ENCODE results near the gene DLGAP1.

DNA sequence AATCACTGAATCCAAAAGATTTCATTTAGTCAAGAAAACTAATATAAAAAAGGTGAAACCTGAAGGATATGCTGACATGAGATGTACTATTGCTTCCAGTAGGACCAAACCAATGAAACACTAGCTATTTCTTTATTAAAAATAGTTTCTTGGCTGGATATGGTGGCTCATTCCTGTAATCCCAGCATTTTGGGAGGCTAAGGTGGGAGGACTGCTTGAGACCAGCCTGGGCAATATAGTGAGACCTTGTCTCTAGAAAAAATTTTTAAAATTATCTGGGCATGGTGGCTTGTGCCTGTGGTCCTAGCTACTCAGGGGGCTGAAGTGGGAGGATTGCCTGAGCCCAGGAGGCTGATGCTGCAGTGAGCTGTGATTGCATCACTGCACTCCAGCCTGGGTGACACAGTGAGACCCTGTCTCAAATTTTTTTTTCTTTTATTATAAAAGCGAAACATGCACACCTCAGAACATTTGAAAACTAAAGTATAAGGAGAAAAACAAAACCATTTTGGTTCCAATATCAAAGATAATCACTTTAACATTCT is 738.9 kb downstream of the DLGAP1 start:
- no peak for TF ChIP-seq EZH2 (IDR thresholded peaks at IDR 0.05; ENCODE audit: low read depth, low read length, severe bottlenecking)
- no peak for TF ChIP-seq TAF1 (IDR thresholded peaks at IDR 0.05; ENCODE audit: low read depth, low read length)
- TF ChIP-seq, protein P1, sequence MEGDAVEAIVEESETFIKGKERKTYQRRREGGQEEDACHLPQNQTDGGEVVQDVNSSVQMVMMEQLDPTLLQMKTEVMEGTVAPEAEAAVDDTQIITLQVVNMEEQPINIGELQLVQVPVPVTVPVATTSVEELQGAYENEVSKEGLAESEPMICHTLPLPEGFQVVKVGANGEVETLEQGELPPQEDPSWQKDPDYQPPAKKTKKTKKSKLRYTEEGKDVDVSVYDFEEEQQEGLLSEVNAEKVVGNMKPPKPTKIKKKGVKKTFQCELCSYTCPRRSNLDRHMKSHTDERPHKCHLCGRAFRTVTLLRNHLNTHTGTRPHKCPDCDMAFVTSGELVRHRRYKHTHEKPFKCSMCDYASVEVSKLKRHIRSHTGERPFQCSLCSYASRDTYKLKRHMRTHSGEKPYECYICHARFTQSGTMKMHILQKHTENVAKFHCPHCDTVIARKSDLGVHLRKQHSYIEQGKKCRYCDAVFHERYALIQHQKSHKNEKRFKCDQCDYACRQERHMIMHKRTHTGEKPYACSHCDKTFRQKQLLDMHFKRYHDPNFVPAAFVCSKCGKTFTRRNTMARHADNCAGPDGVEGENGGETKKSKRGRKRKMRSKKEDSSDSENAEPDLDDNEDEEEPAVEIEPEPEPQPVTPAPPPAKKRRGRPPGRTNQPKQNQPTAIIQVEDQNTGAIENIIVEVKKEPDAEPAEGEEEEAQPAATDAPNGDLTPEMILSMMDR (IDR thresholded peaks at IDR 0.05; ENCODE audit: control extremely low read depth in 1 of 3, insufficient read depth in 1 of 3, low read depth in 1 of 3, low read length in 3 of 3): no peak
- no peak for TF ChIP-seq POLR2AphosphoS5 (IDR thresholded peaks at IDR 0.05; ENCODE audit: low read depth, low read length)
- no peak for TF ChIP-seq CEBPB (IDR thresholded peaks at IDR 0.05; ENCODE audit: low read depth, low read length)
- TF ChIP-seq MAFK (IDR thresholded peaks at IDR 0.05; ENCODE audit: low read depth, low read length): no peak
- no peak for TF ChIP-seq POLR2A (IDR thresholded peaks at IDR 0.05; ENCODE audit: control extremely low read depth in 1 of 2, low read depth in 2 of 2, low read length in 2 of 2)
- no peak for TF ChIP-seq POU5F1 (IDR thresholded peaks at IDR 0.05; ENCODE audit: low read depth, low read length)
- TF ChIP-seq, protein P2, sequence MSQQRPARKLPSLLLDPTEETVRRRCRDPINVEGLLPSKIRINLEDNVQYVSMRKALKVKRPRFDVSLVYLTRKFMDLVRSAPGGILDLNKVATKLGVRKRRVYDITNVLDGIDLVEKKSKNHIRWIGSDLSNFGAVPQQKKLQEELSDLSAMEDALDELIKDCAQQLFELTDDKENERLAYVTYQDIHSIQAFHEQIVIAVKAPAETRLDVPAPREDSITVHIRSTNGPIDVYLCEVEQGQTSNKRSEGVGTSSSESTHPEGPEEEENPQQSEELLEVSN (IDR thresholded peaks at IDR 0.05): no peak
- no peak for TF ChIP-seq ZNF274 (IDR thresholded peaks at IDR 0.05; ENCODE audit: borderline replicate concordance, extremely low read depth, low read length)
- TF ChIP-seq BCL11A (IDR thresholded peaks at IDR 0.05; ENCODE audit: low read depth in 2 of 2, low read length in 2 of 2): no peak
- no peak for TF ChIP-seq TEAD4 (IDR thresholded peaks at IDR 0.05; ENCODE audit: low read depth, low read length)
- no peak for TF ChIP-seq KDM1A (IDR thresholded peaks at IDR 0.05; ENCODE audit: borderline replicate concordance, low read length)
- TF ChIP-seq, protein P3, sequence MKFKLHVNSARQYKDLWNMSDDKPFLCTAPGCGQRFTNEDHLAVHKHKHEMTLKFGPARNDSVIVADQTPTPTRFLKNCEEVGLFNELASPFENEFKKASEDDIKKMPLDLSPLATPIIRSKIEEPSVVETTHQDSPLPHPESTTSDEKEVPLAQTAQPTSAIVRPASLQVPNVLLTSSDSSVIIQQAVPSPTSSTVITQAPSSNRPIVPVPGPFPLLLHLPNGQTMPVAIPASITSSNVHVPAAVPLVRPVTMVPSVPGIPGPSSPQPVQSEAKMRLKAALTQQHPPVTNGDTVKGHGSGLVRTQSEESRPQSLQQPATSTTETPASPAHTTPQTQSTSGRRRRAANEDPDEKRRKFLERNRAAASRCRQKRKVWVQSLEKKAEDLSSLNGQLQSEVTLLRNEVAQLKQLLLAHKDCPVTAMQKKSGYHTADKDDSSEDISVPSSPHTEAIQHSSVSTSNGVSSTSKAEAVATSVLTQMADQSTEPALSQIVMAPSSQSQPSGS (IDR thresholded peaks at IDR 0.05; ENCODE audit: low read length): no peak
